ENCODE data around the gene SUN1.
A peak's percentile ranks its signal among the peaks of the same experiment; 100 is the strongest.
"Not testable (repeated sequence)": the region's sequence is repeated elsewhere in the genome, so short reads cannot be mapped to it uniquely, and the experiment has no call there.

SUN1 gene

DNA sequence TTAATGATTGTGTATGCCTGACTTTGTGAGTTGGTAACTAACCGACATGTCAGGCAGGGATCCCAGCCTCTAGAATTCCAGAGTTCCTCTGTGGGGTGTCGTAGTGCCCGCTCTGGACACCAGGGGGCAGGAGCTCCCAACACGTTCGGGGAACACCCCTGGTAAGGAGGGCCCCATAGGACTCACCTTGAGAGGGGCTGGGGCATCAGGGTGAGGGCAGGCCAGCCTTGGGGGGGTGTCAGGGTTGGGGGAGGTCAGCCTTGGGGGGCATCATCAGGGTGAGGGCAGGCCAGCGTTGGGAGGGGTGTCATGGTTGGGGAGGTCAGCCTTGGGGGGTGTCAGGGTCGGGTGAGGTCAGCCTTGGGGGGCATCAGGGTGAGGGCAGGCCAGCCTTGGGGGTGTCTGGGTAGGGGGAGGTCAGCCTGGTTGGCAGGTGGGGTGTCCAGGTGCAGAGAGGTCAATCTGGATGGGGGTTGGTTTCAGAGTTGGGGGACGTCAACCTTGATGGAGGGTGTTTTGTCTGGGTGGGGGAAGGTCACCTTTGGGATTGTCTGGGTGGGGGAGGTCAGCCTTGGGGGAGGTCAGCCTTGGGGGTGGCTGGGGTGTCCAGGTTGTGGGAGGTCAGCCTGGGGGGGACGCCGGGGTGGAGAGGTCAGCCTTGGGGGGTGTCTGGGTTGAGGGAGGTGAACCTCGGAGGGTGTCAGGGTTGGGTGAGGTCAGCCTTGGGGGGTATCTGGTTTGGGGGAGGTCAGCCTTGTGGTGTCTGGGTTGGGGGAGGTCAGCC lies 45.6 kb upstream of the SUN1 start:
- DNase-seq (ENCODE audit: low read depth) = peak; percentile 49
- no peak overlapping the region for H3K4me3 ChIP-seq (ENCODE audit: low read depth, low read length)
- no peak for TF ChIP-seq MYC (IDR thresholded peaks at IDR 0.05; ENCODE audit: low read depth, low read length)
- TF ChIP-seq, protein P1, sequence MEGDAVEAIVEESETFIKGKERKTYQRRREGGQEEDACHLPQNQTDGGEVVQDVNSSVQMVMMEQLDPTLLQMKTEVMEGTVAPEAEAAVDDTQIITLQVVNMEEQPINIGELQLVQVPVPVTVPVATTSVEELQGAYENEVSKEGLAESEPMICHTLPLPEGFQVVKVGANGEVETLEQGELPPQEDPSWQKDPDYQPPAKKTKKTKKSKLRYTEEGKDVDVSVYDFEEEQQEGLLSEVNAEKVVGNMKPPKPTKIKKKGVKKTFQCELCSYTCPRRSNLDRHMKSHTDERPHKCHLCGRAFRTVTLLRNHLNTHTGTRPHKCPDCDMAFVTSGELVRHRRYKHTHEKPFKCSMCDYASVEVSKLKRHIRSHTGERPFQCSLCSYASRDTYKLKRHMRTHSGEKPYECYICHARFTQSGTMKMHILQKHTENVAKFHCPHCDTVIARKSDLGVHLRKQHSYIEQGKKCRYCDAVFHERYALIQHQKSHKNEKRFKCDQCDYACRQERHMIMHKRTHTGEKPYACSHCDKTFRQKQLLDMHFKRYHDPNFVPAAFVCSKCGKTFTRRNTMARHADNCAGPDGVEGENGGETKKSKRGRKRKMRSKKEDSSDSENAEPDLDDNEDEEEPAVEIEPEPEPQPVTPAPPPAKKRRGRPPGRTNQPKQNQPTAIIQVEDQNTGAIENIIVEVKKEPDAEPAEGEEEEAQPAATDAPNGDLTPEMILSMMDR (IDR thresholded peaks at IDR 0.05; ENCODE audit: low read depth, low read length) = peak; percentile 77

DNA sequence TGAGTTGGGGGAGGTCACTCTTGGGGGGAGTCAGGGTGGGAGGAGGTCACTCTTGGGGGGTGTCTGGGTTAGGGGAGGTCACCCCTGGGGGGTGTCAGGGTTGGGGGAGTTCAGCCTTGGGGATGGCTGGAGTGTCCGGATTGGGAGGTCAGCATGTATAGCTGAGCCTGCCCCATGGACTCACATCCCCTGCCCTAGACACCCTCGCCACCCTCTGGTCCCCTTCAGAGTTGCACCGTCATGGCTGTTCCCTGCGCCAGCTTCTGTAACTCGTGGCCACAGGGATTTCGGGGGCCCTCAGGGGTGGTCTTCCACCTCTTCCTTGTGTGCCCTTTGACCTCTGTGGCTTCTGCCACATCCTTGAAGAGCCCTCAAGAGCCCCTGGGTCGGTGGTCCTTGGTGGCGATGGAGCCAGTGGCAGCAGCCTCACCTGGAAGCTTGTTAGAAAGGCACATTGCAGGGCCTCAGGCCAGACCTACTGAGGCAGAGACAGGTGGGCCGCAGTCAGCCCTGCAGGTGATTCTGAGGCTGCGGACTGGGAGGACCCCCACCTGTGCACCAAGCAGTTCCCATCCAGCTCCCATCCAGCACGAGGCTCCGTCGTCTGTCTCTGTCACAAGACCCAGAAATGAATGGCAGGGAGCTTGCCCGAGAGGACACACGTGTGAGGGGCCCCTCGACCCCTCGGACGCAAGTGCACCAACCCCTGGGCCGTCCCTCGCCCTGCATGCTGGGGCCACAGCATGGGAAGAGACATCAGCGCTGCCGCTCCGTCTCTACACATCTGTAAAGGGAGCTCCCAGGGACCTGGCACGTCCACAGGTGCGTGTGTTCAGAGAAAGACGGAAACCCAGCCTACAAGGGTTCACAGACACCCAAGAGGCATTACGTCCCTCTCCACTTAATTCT lies 44.7 kb upstream of the SUN1 start:
- H3K4me3 ChIP-seq (ENCODE audit: low read depth, low read length) = no peak overlapping the region
- TF ChIP-seq MYC (IDR thresholded peaks at IDR 0.05; ENCODE audit: low read depth, low read length) = no peak
- TF ChIP-seq, protein P2, sequence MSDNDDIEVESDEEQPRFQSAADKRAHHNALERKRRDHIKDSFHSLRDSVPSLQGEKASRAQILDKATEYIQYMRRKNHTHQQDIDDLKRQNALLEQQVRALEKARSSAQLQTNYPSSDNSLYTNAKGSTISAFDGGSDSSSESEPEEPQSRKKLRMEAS (IDR thresholded peaks at IDR 0.05; ENCODE audit: low read depth, low read length) = no peak
- no peak for TF ChIP-seq POLR2A (IDR thresholded peaks at IDR 0.05; ENCODE audit: extremely low read depth, insufficient read length)
- TF ChIP-seq, protein P1 (IDR thresholded peaks at IDR 0.05; ENCODE audit: low read depth, low read length) = no peak
- DNase-seq (ENCODE audit: low read depth) = no peak

DNA sequence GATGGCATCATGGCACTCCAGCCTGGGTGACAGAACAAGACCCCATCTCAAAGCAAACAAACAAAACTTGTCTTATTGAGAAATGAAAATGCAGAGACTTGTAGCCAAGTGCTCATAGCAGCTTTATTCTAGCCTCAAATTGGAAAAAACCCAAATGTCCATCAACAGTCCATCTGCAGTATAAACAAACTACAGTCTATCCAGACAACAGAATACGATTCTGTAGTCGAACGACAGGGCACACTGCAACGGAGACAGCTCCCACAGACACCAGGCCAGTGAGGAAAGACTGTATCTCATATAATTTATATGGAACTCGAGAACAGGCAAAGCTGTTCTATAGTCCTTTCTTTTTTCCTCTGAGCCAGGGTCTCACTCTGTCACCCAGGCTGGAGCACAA lies 40.8 kb upstream of the SUN1 start:
- H3K4me3 ChIP-seq (ENCODE audit: low read depth, low read length) = no peak overlapping the region
- DNase-seq (ENCODE audit: low read depth) = no peak
- TF ChIP-seq, protein P2 (IDR thresholded peaks at IDR 0.05; ENCODE audit: low read depth, low read length) = no peak
- no peak for TF ChIP-seq POLR2A (IDR thresholded peaks at IDR 0.05; ENCODE audit: extremely low read depth, insufficient read length)
- TF ChIP-seq MYC (IDR thresholded peaks at IDR 0.05; ENCODE audit: low read depth, low read length) = no peak
- TF ChIP-seq, protein P1 (IDR thresholded peaks at IDR 0.05; ENCODE audit: low read depth, low read length) = no peak

DNA sequence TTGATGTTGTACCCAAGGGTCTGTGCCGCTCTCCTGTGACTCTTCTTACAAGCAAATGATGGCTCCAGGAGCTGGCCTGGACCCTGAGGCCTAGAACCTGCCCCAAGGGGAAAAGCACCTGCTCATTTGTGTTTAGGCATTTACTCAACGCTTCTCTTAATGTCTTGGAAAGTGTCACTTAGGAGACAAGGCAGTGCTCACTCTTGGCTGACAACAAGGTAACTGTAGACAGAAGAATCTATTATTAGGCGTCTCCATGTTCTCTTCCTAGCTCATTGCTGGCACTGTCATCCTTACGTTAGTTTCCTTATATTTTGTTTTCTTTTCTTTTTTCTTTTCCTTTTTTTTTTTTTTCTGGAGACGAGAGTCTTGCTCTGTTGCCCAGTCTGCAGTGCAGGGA lies 38.1 kb upstream of the SUN1 start:
- H3K4me3 ChIP-seq (ENCODE audit: low read depth, low read length) = no peak overlapping the region
- DNase-seq (ENCODE audit: low read depth) = no peak
- TF ChIP-seq POLR2A (IDR thresholded peaks at IDR 0.05; ENCODE audit: extremely low read depth, insufficient read length) (no peak), MYC (IDR thresholded peaks at IDR 0.05; ENCODE audit: low read depth, low read length) (no peak)
- TF ChIP-seq, protein P2 (IDR thresholded peaks at IDR 0.05; ENCODE audit: low read depth, low read length) = no peak
- TF ChIP-seq, protein P1 (IDR thresholded peaks at IDR 0.05; ENCODE audit: low read depth, low read length) = no peak

DNA sequence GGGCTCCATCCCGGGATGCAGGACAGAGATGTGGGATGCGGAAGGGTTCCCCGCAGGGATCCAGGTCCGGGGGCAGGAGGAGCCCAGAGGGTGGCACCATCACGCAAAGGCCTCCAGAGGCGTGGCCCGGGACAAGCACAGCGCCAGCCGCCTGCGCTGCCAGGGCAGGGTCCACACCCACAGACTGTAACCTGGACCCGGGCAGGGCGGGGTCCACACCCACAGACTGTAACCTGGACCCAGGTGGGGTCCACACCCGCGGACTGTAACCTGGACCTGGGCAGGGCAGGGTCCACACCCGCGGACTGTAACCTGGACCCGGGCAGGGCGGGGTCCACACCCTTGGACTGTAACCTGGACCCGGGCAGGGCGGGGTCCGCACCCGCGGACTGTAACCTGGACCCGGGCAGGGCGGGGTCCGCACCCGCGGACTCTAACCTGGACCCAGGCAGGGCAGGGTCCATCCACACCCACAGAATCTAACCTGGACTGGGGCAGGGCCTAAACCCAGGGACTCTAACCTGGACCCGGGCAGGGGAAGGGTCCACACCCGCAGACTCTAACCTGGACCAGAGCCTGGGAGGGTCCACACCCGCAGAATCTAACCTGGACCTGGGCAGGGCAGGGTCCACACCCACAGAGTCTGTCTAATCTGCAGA lies 37.5 kb upstream of the SUN1 start:
- no peak overlapping the region for H3K4me3 ChIP-seq (ENCODE audit: low read depth, low read length)
- TF ChIP-seq, protein P2 (IDR thresholded peaks at IDR 0.05; ENCODE audit: low read depth, low read length) = no peak
- no peak for TF ChIP-seq POLR2A (IDR thresholded peaks at IDR 0.05; ENCODE audit: extremely low read depth, insufficient read length)
- no peak for TF ChIP-seq MYC (IDR thresholded peaks at IDR 0.05; ENCODE audit: low read depth, low read length)
- TF ChIP-seq, protein P1 (IDR thresholded peaks at IDR 0.05; ENCODE audit: low read depth, low read length) = no peak
- no peak for DNase-seq (ENCODE audit: low read depth)

DNA sequence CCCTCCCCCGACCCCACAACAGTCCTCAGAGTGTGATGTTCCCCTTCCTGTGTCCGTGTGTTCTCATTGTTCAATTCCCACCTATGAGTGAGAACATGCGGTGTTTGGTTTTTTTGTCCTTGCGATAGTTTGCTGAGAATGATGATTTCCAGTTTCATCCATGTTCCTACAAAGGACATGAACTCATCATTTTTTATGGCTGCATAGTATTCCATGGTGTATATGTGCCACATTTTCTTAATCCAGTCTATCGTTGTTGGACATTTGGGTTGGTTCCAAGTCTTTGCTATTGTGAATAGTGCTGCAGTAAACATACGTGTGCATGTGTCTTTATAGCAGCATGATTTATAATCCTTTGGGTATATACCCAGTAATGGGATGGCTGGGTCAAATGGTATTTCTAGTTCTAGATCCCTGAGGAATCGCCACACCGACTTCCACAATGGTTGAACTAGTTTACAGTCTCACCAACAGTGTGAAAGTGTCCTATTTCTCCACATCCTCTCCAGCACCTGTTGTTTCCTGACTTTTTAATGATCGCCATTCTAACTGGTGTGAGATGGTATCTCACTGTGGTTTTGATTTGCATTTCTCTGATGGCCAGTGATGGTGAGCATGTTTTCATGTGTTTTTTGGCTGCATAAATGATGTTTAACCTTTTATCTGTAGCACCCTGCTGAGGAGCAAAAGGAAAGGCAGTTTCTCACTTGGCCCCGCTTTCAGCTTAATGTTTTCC lies 35.7 kb upstream of the SUN1 start:
- H3K4me3 ChIP-seq (ENCODE audit: low read depth, low read length); DNase-seq (ENCODE audit: low read depth): not testable (repeated sequence)

All from NB4 (cell line).